Smooth muscle cell (in vitro differentiated cells): ENCODE results near the gene CCSER1. TPM values are rescaled to one million over a fixed set of nuclear protein-coding genes. Genes with fewer than 3 reads are reported as not detected.
"Not testable (repeated sequence)": the region's sequence is repeated elsewhere in the genome, so short reads cannot be mapped to it uniquely, and the experiment has no call there.

ENCODE experiments used
- DNase-seq: peaks from one replicate; lab custom pipeline; 2025; ENCODE audit not compliant: unreplicated experiment; lab: John Stamatoyannopoulos, UW
- H2AFZ ChIP-seq: fragments of 200-600 bp; sonication (generic); 2 replicates; pipeline ENCODE4 v1.6.0; 2016; ENCODE audit warnings: antibody characterized with exemption, low read depth, mild to moderate bottlenecking
- H3F3A ChIP-seq: fragments of 200-600 bp; sonication (generic); 2 replicates; pipeline ENCODE4 v1.6.0; 2017; ENCODE audit warnings: antibody characterized with exemption, low read depth
- H3K27ac ChIP-seq: fragments of 200-600 bp; sonication (generic); 2 replicates; pipeline ENCODE4 v1.5.1; 2016; ENCODE audit warnings: low read depth, mild to moderate bottlenecking
- H3K27me3 ChIP-seq: fragments of 200-600 bp; sonication (generic); 2 replicates; pipeline ENCODE4 v1.6.1; 2016; ENCODE audit warnings: low read depth, mild to moderate bottlenecking
- H3K36me3 ChIP-seq: fragments of 200-600 bp; sonication (generic); 2 replicates; pipeline ENCODE4 v1.5.1; 2016; ENCODE audit warnings: low read depth
- H3K4me1 ChIP-seq: fragments of 200-600 bp; sonication (generic); 2 replicates; pipeline ENCODE4 v1.5.1; 2016; ENCODE audit warnings: low read depth
- H3K4me2 ChIP-seq: fragments of 200-600 bp; sonication (generic); 2 replicates; pipeline ENCODE4 v1.6.0; 2016; ENCODE audit warnings: mild to moderate bottlenecking
- H3K4me3 ChIP-seq: fragments of 200-600 bp; sonication (generic); 2 replicates; pipeline ENCODE4 v1.5.1; 2016; ENCODE audit warnings: mild to moderate bottlenecking
- H3K79me2 ChIP-seq: fragments of 200-600 bp; sonication (generic); 2 replicates; pipeline ENCODE4 v1.6.0; 2016; ENCODE audit warnings: low read depth, mild to moderate bottlenecking
- H3K9ac ChIP-seq: fragments of 200-600 bp; sonication (generic); 2 replicates; pipeline ENCODE4 v1.6.0; 2016; ENCODE audit warnings: low read depth
- H3K9me3 ChIP-seq: fragments of 200-600 bp; sonication (generic); replicated peaks from 2 replicates; pipeline ENCODE4 v1.5.1; 2016; ENCODE audit warnings: low read depth
- H4K20me1 ChIP-seq: fragments of 200-600 bp; sonication (generic); 2 replicates; pipeline ENCODE4 v1.6.0; 2016; ENCODE audit warnings: low read depth
- WGBS: methylation state at CpG from one replicate; pipeline ENCODE4 v1.1.7; 2016; ENCODE audit warnings: low lambda C conversion rate; 5-methylcytosine and 5-hydroxymethylcytosine counted together
- polyA plus RNA-seq: library from polyadenylated mRNA; unstranded; fragments of >200 nt; fragmentation: Nextera tagmentation; extraction: Ambion mirVana; gene quantifications from 2 replicates; pipeline ENCODE4 v1.2.1, GENCODE V29; 2016
- total RNA-seq: library from RNA; depleted of rRNA; stranded (reverse); fragments of >200 nt; gene quantifications from 2 replicates; pipeline ENCODE4 v1.2.3, GENCODE V29; 2014
- TF ChIP-seq, protein P1 (sequence below): fragments of 200-600 bp; sonication (generic); IDR thresholded peaks from 2 replicates; pipeline ENCODE4 v1.5.1; 2017; ENCODE audit warnings: borderline replicate concordance, mild to moderate bottlenecking, antibody characterized with exemption; ENCODE audit not compliant: insufficient read depth, poor library complexity, severe bottlenecking

CCSER1 gene
- total and polyA plus RNA-seq, 2 experiments from 2014 or later: 0.76 TPM; not detected in 1

DNA sequence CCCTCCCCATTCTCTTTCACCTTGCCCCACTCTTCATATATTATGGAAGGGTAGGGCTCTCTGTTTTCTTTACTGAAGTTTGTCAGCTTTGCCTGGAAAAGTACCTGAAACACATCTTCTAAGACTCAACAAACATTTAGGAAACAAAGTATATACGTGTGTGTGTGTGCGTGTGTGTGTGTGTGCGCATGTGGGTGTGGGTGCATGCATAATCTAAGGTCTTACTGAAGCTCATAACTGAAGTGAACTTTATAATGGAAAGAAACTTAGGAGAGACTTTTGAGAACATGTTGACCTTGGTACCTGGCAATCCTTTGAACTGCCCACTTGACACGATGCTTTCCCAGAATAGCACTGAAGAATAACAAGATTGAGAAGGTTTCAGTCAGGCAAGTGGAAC, 1190.2 kb downstream of the CCSER1 start:
- Histone ChIP-seq H3K9ac (no peak overlapping the region), H3K36me3 (no peaks in the 10 kb centered on the region), H4K20me1 (no peaks in the 10 kb centered on the region), H3K79me2 (no peaks in the 10 kb centered on the region), H3K4me1 (no peaks in the 10 kb centered on the region), H3K4me2 (no peak overlapping the region), H3K9me3 (no peaks in the 10 kb centered on the region), H3K4me3 (no peak overlapping the region), H3K27me3 (no peaks in the 10 kb centered on the region), H3K27ac (no peak overlapping the region), H2AFZ (no peak overlapping the region), H3F3A (no peaks in the 10 kb centered on the region)
- DNase-seq: no peak
- TF ChIP-seq, protein P1, sequence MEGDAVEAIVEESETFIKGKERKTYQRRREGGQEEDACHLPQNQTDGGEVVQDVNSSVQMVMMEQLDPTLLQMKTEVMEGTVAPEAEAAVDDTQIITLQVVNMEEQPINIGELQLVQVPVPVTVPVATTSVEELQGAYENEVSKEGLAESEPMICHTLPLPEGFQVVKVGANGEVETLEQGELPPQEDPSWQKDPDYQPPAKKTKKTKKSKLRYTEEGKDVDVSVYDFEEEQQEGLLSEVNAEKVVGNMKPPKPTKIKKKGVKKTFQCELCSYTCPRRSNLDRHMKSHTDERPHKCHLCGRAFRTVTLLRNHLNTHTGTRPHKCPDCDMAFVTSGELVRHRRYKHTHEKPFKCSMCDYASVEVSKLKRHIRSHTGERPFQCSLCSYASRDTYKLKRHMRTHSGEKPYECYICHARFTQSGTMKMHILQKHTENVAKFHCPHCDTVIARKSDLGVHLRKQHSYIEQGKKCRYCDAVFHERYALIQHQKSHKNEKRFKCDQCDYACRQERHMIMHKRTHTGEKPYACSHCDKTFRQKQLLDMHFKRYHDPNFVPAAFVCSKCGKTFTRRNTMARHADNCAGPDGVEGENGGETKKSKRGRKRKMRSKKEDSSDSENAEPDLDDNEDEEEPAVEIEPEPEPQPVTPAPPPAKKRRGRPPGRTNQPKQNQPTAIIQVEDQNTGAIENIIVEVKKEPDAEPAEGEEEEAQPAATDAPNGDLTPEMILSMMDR: no peak
- WGBS: 91% methylated on average over 4 of the region's 4 CpGs

DNA sequence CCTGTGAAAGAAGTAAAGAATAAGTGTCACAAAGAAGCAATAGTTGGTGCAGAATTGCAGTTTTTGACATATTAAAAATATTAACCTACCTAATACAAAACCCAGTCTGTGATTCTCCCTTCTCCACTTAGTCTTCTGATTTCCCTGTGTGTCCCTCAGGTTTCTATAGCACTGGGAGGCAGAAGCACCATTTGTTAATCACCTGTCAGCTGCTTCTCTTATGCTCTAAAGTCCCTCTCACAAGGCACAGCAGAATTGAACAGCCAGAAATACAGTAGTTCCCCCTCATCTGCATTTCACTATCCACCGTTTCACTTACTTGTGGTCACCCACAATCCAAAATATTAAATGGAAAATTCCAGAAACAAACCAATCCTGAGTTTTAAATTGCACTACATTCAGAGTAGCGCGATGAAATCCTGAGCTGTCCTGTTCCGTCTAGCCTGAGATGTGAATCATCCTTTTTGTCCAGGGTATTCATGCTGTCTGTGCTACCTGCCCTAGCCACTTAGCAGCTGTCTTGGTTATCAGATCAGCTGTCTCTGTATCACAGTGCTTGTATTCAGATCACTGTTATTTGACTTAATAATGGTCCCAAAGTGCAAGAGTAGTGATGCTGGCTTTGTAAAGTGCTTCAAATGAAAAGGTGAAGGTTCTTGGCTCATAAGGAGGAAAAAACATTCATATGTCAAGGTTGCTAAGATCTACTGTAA, 1192.5 kb downstream of the CCSER1 start:
- no peaks in the 10 kb centered on the region for H3K27me3 ChIP-seq
- H3K4me1 ChIP-seq: no peaks in the 10 kb centered on the region
- H2AFZ ChIP-seq: no peak overlapping the region
- H3F3A ChIP-seq: no peaks in the 10 kb centered on the region
- no peak overlapping the region for H3K9ac ChIP-seq
- H3K27ac ChIP-seq: no peak overlapping the region
- H3K4me3 ChIP-seq: no peak overlapping the region
- H3K9me3 ChIP-seq: no peaks in the 10 kb centered on the region
- TF ChIP-seq, protein P1: no peak
- H3K36me3 ChIP-seq: no peaks in the 10 kb centered on the region
- 69% methylated on average over 4 of the region's 4 CpGs for WGBS
- no peak for DNase-seq
- H3K4me2 ChIP-seq: no peak overlapping the region
- H4K20me1 ChIP-seq: no peaks in the 10 kb centered on the region
- H3K79me2 ChIP-seq: no peaks in the 10 kb centered on the region

DNA sequence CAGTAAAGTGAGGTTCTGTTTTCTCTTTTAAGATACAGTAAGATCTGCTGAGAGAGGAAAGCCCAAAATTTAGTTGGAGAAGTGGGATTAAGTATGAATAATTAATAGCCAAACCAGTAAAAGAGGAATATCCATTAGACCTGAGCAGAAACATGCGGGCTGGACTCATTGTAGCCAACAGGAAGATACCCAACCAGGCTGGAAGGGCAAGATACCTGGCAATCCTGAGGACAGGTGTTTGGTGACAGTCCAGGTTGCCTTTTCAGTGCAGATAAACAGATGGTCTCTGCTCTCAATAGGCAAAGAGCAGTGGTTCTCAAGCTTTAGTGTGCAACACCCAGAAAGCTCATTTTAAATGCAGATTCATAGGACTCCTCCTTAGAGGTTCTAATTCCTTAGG, 1195.8 kb downstream of the CCSER1 start:
- Histone ChIP-seq H3K4me1 (no peaks in the 10 kb centered on the region), H3K4me3 (no peak overlapping the region), H4K20me1 (no peaks in the 10 kb centered on the region), H3K79me2 (no peaks in the 10 kb centered on the region), H3K9me3 (no peaks in the 10 kb centered on the region), H3K9ac (no peak overlapping the region), H2AFZ (no peak overlapping the region), H3F3A (no peaks in the 10 kb centered on the region), H3K36me3 (no peaks in the 10 kb centered on the region), H3K4me2 (no peak overlapping the region), H3K27ac (no peak overlapping the region), H3K27me3 (no peaks in the 10 kb centered on the region)
- 87% methylated on average over 1 of the region's 1 CpG for WGBS
- DNase-seq: no peak
- TF ChIP-seq, protein P1: no peak

DNA sequence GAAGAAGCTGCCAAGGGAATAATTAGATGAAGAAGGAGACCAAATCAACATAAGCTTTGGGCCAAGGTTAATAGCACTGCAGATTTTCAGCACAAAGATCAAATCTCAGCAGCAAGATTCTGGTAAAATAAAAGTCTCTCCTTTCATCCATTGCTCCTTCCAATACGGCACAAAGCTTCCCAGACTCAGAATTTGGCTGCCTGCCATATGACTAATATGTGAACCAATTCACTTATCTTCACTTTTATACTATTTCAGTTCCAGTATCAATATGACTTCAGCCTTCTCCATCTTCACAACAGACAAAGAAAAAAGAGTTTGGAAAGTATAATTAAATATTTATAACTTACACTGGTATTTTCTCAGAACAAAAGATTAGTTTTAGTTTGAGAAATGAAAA, 1198.3 kb downstream of the CCSER1 start:
- DNase-seq: no peak
- Histone ChIP-seq H3K36me3 (no peaks in the 10 kb centered on the region), H3K9me3 (no peaks in the 10 kb centered on the region), H4K20me1 (no peaks in the 10 kb centered on the region), H3K4me2 (peak overlapping the region; percentile 9), H3K4me1 (no peaks in the 10 kb centered on the region), H3F3A (no peaks in the 10 kb centered on the region), H3K4me3 (no peak overlapping the region), H3K79me2 (no peaks in the 10 kb centered on the region), H3K27ac (no peak overlapping the region), H3K9ac (no peak overlapping the region), H2AFZ (peak overlapping the region; percentile 49), H3K27me3 (no peaks in the 10 kb centered on the region)
- 13% methylated on average over 1 of the region's 1 CpG for WGBS
- TF ChIP-seq, protein P1: no peak

DNA sequence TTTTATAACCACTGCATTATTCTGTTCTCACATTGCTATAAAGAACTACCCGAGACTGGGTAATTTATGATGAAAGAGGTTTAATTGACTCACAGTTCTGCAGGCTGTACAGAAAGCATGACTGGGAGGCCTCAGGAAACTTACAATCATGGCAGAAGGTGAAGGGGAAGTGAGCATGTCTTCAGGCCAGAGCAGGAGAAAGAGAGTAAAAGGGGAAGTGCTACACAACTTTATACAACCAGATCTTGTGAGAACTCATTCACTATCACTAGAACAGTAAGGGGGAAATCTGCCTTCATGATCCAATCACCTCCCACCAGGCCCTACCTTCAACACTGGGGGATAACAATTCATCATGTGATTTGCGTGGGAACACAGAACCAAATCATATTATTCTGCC, 1199.0 kb downstream of the CCSER1 start:
- peak overlapping the region; percentile 49 for H2AFZ ChIP-seq
- not testable (repeated sequence) for H3K79me2 ChIP-seq, H3K27ac ChIP-seq, H3K4me1 ChIP-seq, H3F3A ChIP-seq, DNase-seq, H3K4me2 ChIP-seq, H3K4me3 ChIP-seq, H3K36me3 ChIP-seq, H3K9ac ChIP-seq, H3K27me3 ChIP-seq, H3K9me3 ChIP-seq, H4K20me1 ChIP-seq
- 92% methylated on average over 2 of the region's 2 CpGs for WGBS
